Neural cell (in vitro differentiated cells): ENCODE data around the gene CASP6. TPM values are rescaled to one million over a fixed set of nuclear protein-coding genes. Genes with fewer than 3 reads are reported as not detected.

Source experiments
- H2AFZ ChIP-seq: fragments of 200-600, 300-800 bp; sonication (generic), shearing (Covaris generic); 2 replicates; pipeline ENCODE4 v1.6.0; 2014; ENCODE audit warnings: low read depth, mild to moderate bottlenecking, antibody characterized with exemption, low read length, moderate library complexity
- H3F3A ChIP-seq: fragments of 200-600 bp; shearing (Covaris generic); 2 replicates; pipeline ENCODE4 v1.6.1; 2016; ENCODE audit warnings: mild to moderate bottlenecking, moderate library complexity, mixed read lengths, antibody characterized with exemption, low read length; ENCODE audit not compliant: insufficient read depth, poor library complexity, severe bottlenecking
- H3K27ac ChIP-seq: fragments of 200-600, 300-800 bp; sonication (generic), shearing (Covaris generic); 2 replicates; pipeline ENCODE4 v1.5.1; 2014; ENCODE audit warnings: mild to moderate bottlenecking, low read length, moderate library complexity
- H3K27me3 ChIP-seq: fragments of 300-800, 200-600 bp; sonication (generic), shearing (Covaris generic); 2 replicates; pipeline ENCODE4 v1.6.0; 2014; ENCODE audit warnings: mild to moderate bottlenecking, low read depth, low read length, moderate library complexity; ENCODE audit not compliant: insufficient read depth
- H3K36me3 ChIP-seq: fragments of 300-800, 200-600 bp; sonication (generic), shearing (Covaris generic); 2 replicates; pipeline ENCODE4 v1.5.1; 2014; ENCODE audit warnings: mild to moderate bottlenecking, antibody characterized with exemption, low read length, moderate library complexity; ENCODE audit not compliant: insufficient read depth
- H3K4me2 ChIP-seq: fragments of 300-800, 200-600 bp; sonication (generic), shearing (Covaris generic); 2 replicates; pipeline ENCODE4 v1.6.0; 2014; ENCODE audit warnings: mild to moderate bottlenecking, low read length
- H3K4me3 ChIP-seq: fragments of 300-800, 200-600 bp; sonication (generic), shearing (Covaris generic); 2 replicates; pipeline ENCODE4 v1.5.1; 2014; ENCODE audit warnings: mild to moderate bottlenecking, low read length, moderate library complexity
- H3K79me2 ChIP-seq: fragments of 200-600 bp; shearing (Covaris generic); replicated peaks from 2 replicates; pipeline ENCODE4 v1.6.0; 2014; ENCODE audit warnings: mild to moderate bottlenecking, low read length, moderate library complexity; ENCODE audit not compliant: insufficient read depth
- H3K9ac ChIP-seq: fragments of 300-800, 200-600 bp; sonication (generic), shearing (Covaris generic); 2 replicates; pipeline ENCODE4 v1.6.1; 2016; ENCODE audit warnings: mild to moderate bottlenecking, low read length, mixed read lengths
- H3K9me2 ChIP-seq: fragments of 200-600 bp; shearing (Covaris generic); 2 replicates; pipeline ENCODE4 v1.6.1; 2016; ENCODE audit warnings: mild to moderate bottlenecking, low read length, mixed read lengths; ENCODE audit not compliant: insufficient read depth
- H3K9me3 ChIP-seq: fragments of 200-600, 300-800 bp; sonication (generic), shearing (Covaris generic); 2 replicates; pipeline ENCODE4 v1.6.1; 2016; ENCODE audit warnings: mild to moderate bottlenecking, mixed run types, low read length, moderate library complexity, mixed read lengths
- H4K20me1 ChIP-seq: fragments of 200-600 bp; shearing (Covaris generic); 2 replicates; pipeline ENCODE4 v1.6.1; 2016; ENCODE audit warnings: mild to moderate bottlenecking, mixed run types; ENCODE audit not compliant: insufficient read depth
- EP300 ChIP-seq: fragments of 450-650 bp; conservative IDR thresholded peaks from 2 replicates; pipeline ENCODE4 v1.6.1; 2014; ENCODE audit warnings: antibody characterized with exemption, mild to moderate bottlenecking, moderate library complexity; ENCODE audit not compliant: poor library complexity, severe bottlenecking
- EZH2 ChIP-seq: fragments of 200-600, 300-800 bp; shearing (Covaris generic), sonication (generic); IDR thresholded peaks from 2 replicates; pipeline ENCODE4 v1.6.1; 2014; ENCODE audit warnings: antibody characterized with exemption, low read length, borderline replicate concordance, mild to moderate bottlenecking; ENCODE audit not compliant: insufficient read depth, poor library complexity, severe bottlenecking
- MXI1 ChIP-seq: fragments of 450-650 bp; conservative IDR thresholded peaks from 2 replicates; pipeline ENCODE4 v1.6.1; 2014; ENCODE audit warnings: antibody characterized with exemption, mild to moderate bottlenecking; ENCODE audit not compliant: poor library complexity, severe bottlenecking
- POLR2AphosphoS5 ChIP-seq: IDR thresholded peaks from 2 replicates; pipeline ENCODE4 v1.6.1; 2012
- RAD21 ChIP-seq: fragments of 450-650 bp; conservative IDR thresholded peaks from 2 replicates; pipeline ENCODE4 v1.6.1; 2014; ENCODE audit warnings: antibody characterized with exemption, mild to moderate bottlenecking, moderate library complexity
- SMC3 ChIP-seq: fragments of 450-650 bp; conservative IDR thresholded peaks from 2 replicates; pipeline ENCODE4 v1.6.1; 2014; ENCODE audit warnings: antibody characterized with exemption, mild to moderate bottlenecking, moderate library complexity; ENCODE audit not compliant: poor library complexity
- TAF1 ChIP-seq: IDR thresholded peaks from 2 replicates; pipeline ENCODE4 v1.6.1; 2012; ENCODE audit warnings: low read depth
- polyA plus RNA-seq: library from polyadenylated mRNA; depleted of rRNA; stranded (reverse); fragments of >200 nt; gene quantifications from 2 replicates; pipeline ENCODE4 v1.2.3, GENCODE V29; 2014
- TF ChIP-seq, protein P1 (sequence below): IDR thresholded peaks from 2 replicates; pipeline ENCODE4 v1.6.1; 2012; ENCODE audit warnings: borderline replicate concordance
- TF ChIP-seq, protein P2 (sequence below): fragments of 450-650 bp; IDR thresholded peaks from 2 replicates; pipeline ENCODE4 v1.5.1; 2014; ENCODE audit warnings: antibody characterized with exemption, mild to moderate bottlenecking, moderate library complexity; ENCODE audit not compliant: poor library complexity, severe bottlenecking

Gene CASP6
- polyA plus RNA-seq, 1 donor from 2014 or later, result 5.1 TPM

DNA sequence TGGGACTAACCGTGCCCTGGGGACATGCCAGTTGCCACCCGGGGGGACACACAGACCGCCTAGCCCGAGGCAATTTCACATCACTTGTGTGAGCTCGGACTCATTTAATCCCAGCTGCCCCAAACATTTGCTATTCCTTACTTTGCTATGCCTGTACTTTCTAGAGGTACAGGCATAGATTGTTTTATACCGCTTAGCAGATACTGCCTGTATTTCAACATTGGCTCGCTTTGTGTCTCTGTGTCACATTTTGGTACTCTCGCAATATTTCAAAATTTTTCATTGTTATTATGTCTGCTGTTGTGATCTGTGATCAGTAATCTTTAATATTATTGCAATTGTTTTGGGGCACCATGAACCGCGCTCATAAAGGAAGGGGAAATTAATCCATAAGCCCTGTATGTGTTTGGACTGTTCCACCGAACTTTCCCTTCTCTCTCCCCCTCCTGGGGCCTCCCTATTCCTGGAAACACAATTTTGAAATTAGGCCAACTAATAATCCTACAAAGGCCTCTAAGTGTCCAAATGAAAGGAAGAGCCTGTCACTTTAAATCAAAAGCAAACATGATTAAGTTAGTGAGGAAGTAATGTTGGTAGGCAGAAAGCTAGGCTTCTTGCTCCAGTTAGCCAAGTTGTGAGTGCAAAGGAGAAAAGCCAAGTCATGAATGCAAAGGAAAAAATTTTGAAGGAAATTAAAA lies 568 bp upstream of the CASP6 start:
- Histone ChIP-seq H4K20me1 (no peaks in the 10 kb centered on the region), H3K9me2 (no peaks in the 10 kb centered on the region), H3K9ac (peak overlapping the region; percentile 74), H3K36me3 (no peaks in the 10 kb centered on the region), H3K9me3 (no peaks in the 10 kb centered on the region), H3K27me3 (no peaks in the 10 kb centered on the region), H3K27ac (no peak overlapping the region), H3K79me2 (no peaks in the 10 kb centered on the region), H3K4me2 (no peak overlapping the region), H2AFZ (peak overlapping the region; percentile 80), H3F3A (no peaks in the 10 kb centered on the region), H3K4me3 (peak overlapping the region; percentile 94)
- TF ChIP-seq TAF1 (no peak), MXI1 (no peak), POLR2AphosphoS5 (no peak), SMC3 (no peak), EZH2 (no peak), RAD21 (no peak), EP300 (no peak)
- TF ChIP-seq, protein P1, sequence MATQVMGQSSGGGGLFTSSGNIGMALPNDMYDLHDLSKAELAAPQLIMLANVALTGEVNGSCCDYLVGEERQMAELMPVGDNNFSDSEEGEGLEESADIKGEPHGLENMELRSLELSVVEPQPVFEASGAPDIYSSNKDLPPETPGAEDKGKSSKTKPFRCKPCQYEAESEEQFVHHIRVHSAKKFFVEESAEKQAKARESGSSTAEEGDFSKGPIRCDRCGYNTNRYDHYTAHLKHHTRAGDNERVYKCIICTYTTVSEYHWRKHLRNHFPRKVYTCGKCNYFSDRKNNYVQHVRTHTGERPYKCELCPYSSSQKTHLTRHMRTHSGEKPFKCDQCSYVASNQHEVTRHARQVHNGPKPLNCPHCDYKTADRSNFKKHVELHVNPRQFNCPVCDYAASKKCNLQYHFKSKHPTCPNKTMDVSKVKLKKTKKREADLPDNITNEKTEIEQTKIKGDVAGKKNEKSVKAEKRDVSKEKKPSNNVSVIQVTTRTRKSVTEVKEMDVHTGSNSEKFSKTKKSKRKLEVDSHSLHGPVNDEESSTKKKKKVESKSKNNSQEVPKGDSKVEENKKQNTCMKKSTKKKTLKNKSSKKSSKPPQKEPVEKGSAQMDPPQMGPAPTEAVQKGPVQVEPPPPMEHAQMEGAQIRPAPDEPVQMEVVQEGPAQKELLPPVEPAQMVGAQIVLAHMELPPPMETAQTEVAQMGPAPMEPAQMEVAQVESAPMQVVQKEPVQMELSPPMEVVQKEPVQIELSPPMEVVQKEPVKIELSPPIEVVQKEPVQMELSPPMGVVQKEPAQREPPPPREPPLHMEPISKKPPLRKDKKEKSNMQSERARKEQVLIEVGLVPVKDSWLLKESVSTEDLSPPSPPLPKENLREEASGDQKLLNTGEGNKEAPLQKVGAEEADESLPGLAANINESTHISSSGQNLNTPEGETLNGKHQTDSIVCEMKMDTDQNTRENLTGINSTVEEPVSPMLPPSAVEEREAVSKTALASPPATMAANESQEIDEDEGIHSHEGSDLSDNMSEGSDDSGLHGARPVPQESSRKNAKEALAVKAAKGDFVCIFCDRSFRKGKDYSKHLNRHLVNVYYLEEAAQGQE, result no peak
- TF ChIP-seq, protein P2, sequence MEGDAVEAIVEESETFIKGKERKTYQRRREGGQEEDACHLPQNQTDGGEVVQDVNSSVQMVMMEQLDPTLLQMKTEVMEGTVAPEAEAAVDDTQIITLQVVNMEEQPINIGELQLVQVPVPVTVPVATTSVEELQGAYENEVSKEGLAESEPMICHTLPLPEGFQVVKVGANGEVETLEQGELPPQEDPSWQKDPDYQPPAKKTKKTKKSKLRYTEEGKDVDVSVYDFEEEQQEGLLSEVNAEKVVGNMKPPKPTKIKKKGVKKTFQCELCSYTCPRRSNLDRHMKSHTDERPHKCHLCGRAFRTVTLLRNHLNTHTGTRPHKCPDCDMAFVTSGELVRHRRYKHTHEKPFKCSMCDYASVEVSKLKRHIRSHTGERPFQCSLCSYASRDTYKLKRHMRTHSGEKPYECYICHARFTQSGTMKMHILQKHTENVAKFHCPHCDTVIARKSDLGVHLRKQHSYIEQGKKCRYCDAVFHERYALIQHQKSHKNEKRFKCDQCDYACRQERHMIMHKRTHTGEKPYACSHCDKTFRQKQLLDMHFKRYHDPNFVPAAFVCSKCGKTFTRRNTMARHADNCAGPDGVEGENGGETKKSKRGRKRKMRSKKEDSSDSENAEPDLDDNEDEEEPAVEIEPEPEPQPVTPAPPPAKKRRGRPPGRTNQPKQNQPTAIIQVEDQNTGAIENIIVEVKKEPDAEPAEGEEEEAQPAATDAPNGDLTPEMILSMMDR, result no peak

DNA sequence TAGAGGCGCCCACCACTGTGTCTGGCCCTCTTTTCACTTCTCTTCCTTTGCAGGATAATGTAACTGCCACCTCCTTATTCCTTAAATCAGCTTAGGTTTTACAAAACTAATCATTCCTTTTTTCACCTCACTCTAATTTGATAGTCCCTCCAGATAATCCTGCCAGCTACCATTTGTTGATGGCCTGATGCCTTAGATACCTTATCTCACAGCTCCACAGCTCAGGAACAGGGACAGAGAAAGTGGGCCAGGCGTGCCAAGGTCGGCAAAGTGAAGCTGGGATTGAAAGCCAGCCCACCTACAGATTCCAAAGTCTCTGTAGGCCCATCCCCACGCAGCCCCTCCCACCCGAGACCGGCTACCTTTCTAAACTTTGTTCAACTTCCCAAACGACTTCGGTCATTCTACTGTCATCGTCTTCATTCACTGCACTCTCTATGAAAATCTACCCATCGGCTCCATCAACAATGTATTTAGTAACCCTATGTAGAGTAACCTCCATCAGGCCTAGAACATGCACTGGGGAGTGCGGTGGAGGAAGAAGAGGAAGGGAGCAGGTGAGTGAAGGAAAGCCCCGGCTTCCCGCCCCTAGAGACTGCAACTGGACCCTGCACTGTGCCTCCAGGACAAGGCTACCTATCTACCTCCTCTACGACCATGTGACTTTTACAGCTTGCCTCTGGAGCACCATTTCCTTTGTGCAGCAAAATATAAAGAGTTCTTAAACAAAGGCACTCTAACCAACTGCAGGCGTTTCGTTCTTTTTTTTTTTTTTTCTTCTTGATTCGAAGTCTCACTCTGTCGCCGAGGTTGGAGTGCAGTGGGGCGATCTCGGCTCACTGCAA lies 1.5 kb downstream of the CASP6 start:
- no peaks in the 10 kb centered on the region for H3K9me3 ChIP-seq
- H3K4me3 ChIP-seq, result peak overlapping the region; percentile 94
- no peaks in the 10 kb centered on the region for H4K20me1 ChIP-seq
- H3K27ac ChIP-seq, result no peak overlapping the region
- H2AFZ ChIP-seq, result no peak overlapping the region
- H3K9ac ChIP-seq, result no peak overlapping the region
- H3K4me2 ChIP-seq, result no peak overlapping the region
- no peaks in the 10 kb centered on the region for H3K36me3 ChIP-seq
- no peaks in the 10 kb centered on the region for H3F3A ChIP-seq
- TF ChIP-seq SMC3 (no peak), RAD21 (no peak), MXI1 (no peak), POLR2AphosphoS5 (no peak), EZH2 (no peak), TAF1 (no peak), EP300 (no peak)
- TF ChIP-seq, protein P2, result no peak
- H3K27me3 ChIP-seq, result no peaks in the 10 kb centered on the region
- no peaks in the 10 kb centered on the region for H3K9me2 ChIP-seq
- H3K79me2 ChIP-seq, result no peaks in the 10 kb centered on the region
